ENCODE data around the gene CNOT9.

Gene CNOT9

GRCh38 chr2:218607436-218608115, 38.9 kb downstream of the CNOT9 start, which contains the start of gene PLCD4:
Gene PLCD4 (plus strand): TSS chr2:218607899. CDS start chr2:218615740, 7,841 bp downstream.
- FAIRE-seq (no peak), DNase-seq (ENCODE audit: insufficient read length, low spot score) (no peak)
- TF ChIP-seq POLR2A (IDR thresholded peaks at IDR 0.05; ENCODE audit: low read depth, low read length) (no peak), POLR2AphosphoS5 (IDR thresholded peaks at IDR 0.05; ENCODE audit: low read depth, low read length) (no peak), SPI1 (IDR thresholded peaks at IDR 0.05; ENCODE audit: low read depth, low read length) (no peak), TAF1 (IDR thresholded peaks at IDR 0.05; ENCODE audit: low read depth, low read length) (no peak)

- TF ChIP-seq SPI1 (IDR thresholded peaks at IDR 0.05; ENCODE audit: low read depth, low read length), result no peak
- TF ChIP-seq PAX5 (IDR thresholded peaks at IDR 0.05; ENCODE audit: insufficient read depth, low read length, severe bottlenecking), result no peak
- no peak for TF ChIP-seq POU2F2 (IDR thresholded peaks at IDR 0.05; ENCODE audit: low read depth, low read length)
- TF ChIP-seq POLR2A (IDR thresholded peaks at IDR 0.05; ENCODE audit: low read depth, low read length), result no peak
- TF ChIP-seq TAF1 (IDR thresholded peaks at IDR 0.05; ENCODE audit: low read depth, low read length), result no peak
- TF ChIP-seq POLR2AphosphoS5 (IDR thresholded peaks at IDR 0.05; ENCODE audit: low read depth, low read length), result no peak
- no peak for DNase-seq (ENCODE audit: insufficient read length, low spot score)
- no peak for FAIRE-seq
Observed at GRCh38 chr2:218615868-218616315, 47.3 kb downstream of the CNOT9 start.

- FAIRE-seq (no peak), DNase-seq (ENCODE audit: insufficient read length, low spot score) (no peak)
- TF ChIP-seq TAF1 (IDR thresholded peaks at IDR 0.05; ENCODE audit: low read depth, low read length) (no peak), SPI1 (IDR thresholded peaks at IDR 0.05; ENCODE audit: low read depth, low read length) (no peak), POU2F2 (IDR thresholded peaks at IDR 0.05; ENCODE audit: low read depth, low read length) (no peak), POLR2A (IDR thresholded peaks at IDR 0.05; ENCODE audit: low read depth, low read length) (no peak), POLR2AphosphoS5 (IDR thresholded peaks at IDR 0.05; ENCODE audit: low read depth, low read length) (no peak), PAX5 (IDR thresholded peaks at IDR 0.05; ENCODE audit: insufficient read depth, low read length, severe bottlenecking) (no peak)
Observed at GRCh38 chr2:218618102-218618860, 49.6 kb downstream of the CNOT9 start.

GRCh38 chr2:218621007-218621406, 52.4 kb downstream of the CNOT9 start:
- no peak for TF ChIP-seq TAF1 (IDR thresholded peaks at IDR 0.05; ENCODE audit: low read depth, low read length)
- TF ChIP-seq SPI1 (IDR thresholded peaks at IDR 0.05; ENCODE audit: low read depth, low read length), result no peak
- no peak for TF ChIP-seq POLR2A (IDR thresholded peaks at IDR 0.05; ENCODE audit: low read depth, low read length)
- TF ChIP-seq PAX5 (IDR thresholded peaks at IDR 0.05; ENCODE audit: insufficient read depth, low read length, severe bottlenecking), result no peak
- TF ChIP-seq POU2F2 (IDR thresholded peaks at IDR 0.05; ENCODE audit: low read depth, low read length), result no peak
- DNase-seq (ENCODE audit: insufficient read length, low spot score) (no peak), FAIRE-seq (no peak)

GRCh38 chr2:218622606-218623365, 54.1 kb downstream of the CNOT9 start:
- no peak for DNase-seq (ENCODE audit: insufficient read length, low spot score)
- FAIRE-seq, result no peak

GRCh38 chr2:218623366-218623705, 54.7 kb downstream of the CNOT9 start:
- FAIRE-seq (no peak), DNase-seq (ENCODE audit: insufficient read length, low spot score) (no peak)
- no peak for TF ChIP-seq TAF1 (IDR thresholded peaks at IDR 0.05; ENCODE audit: low read depth, low read length)
- TF ChIP-seq PAX5 (IDR thresholded peaks at IDR 0.05; ENCODE audit: insufficient read depth, low read length, severe bottlenecking), result no peak
- TF ChIP-seq POLR2AphosphoS5 (IDR thresholded peaks at IDR 0.05; ENCODE audit: low read depth, low read length), result no peak
- no peak for TF ChIP-seq POLR2A (IDR thresholded peaks at IDR 0.05; ENCODE audit: low read depth, low read length)
- no peak for TF ChIP-seq SPI1 (IDR thresholded peaks at IDR 0.05; ENCODE audit: low read depth, low read length)
- TF ChIP-seq POU2F2 (IDR thresholded peaks at IDR 0.05; ENCODE audit: low read depth, low read length), result no peak

More at GRCh38 chr2:218622606-218623365, 54.1 kb downstream of the CNOT9 start:
- TF ChIP-seq POU2F2 (IDR thresholded peaks at IDR 0.05; ENCODE audit: low read depth, low read length) (no peak), SPI1 (IDR thresholded peaks at IDR 0.05; ENCODE audit: low read depth, low read length) (no peak), PAX5 (IDR thresholded peaks at IDR 0.05; ENCODE audit: insufficient read depth, low read length, severe bottlenecking) (no peak), POLR2AphosphoS5 (IDR thresholded peaks at IDR 0.05; ENCODE audit: low read depth, low read length) (no peak), POLR2A (IDR thresholded peaks at IDR 0.05; ENCODE audit: low read depth, low read length) (no peak), TAF1 (IDR thresholded peaks at IDR 0.05; ENCODE audit: low read depth, low read length) (no peak)

GRCh38 chr2:218626369-218626768, 57.7 kb downstream of the CNOT9 start:
- DNase-seq (ENCODE audit: insufficient read length, low spot score), result no peak
- no peak for FAIRE-seq
- TF ChIP-seq PAX5 (IDR thresholded peaks at IDR 0.05; ENCODE audit: insufficient read depth, low read length, severe bottlenecking), result no peak
- no peak for TF ChIP-seq POU2F2 (IDR thresholded peaks at IDR 0.05; ENCODE audit: low read depth, low read length)
- no peak for TF ChIP-seq POLR2AphosphoS5 (IDR thresholded peaks at IDR 0.05; ENCODE audit: low read depth, low read length)
- no peak for TF ChIP-seq POLR2A (IDR thresholded peaks at IDR 0.05; ENCODE audit: low read depth, low read length)
- TF ChIP-seq SPI1 (IDR thresholded peaks at IDR 0.05; ENCODE audit: low read depth, low read length), result no peak
- no peak for TF ChIP-seq TAF1 (IDR thresholded peaks at IDR 0.05; ENCODE audit: low read depth, low read length)

GRCh38 chr2:218627939-218628338, 59.3 kb downstream of the CNOT9 start:
- DNase-seq (ENCODE audit: insufficient read length, low spot score), result no peak
- no peak for FAIRE-seq
- no peak for TF ChIP-seq POU2F2 (IDR thresholded peaks at IDR 0.05; ENCODE audit: low read depth, low read length)
- no peak for TF ChIP-seq TAF1 (IDR thresholded peaks at IDR 0.05; ENCODE audit: low read depth, low read length)

- no peak for DNase-seq (ENCODE audit: insufficient read length, low spot score)
- no peak for TF ChIP-seq POU2F2 (IDR thresholded peaks at IDR 0.05; ENCODE audit: low read depth, low read length)
- no peak for TF ChIP-seq POLR2A (IDR thresholded peaks at IDR 0.05; ENCODE audit: low read depth, low read length)
- no peak for TF ChIP-seq POLR2AphosphoS5 (IDR thresholded peaks at IDR 0.05; ENCODE audit: low read depth, low read length)
- no peak for TF ChIP-seq SPI1 (IDR thresholded peaks at IDR 0.05; ENCODE audit: low read depth, low read length)
- no peak for TF ChIP-seq TAF1 (IDR thresholded peaks at IDR 0.05; ENCODE audit: low read depth, low read length)
- TF ChIP-seq PAX5 (IDR thresholded peaks at IDR 0.05; ENCODE audit: insufficient read depth, low read length, severe bottlenecking), result no peak
- FAIRE-seq, result no peak
Observed at GRCh38 chr2:218631837-218632236, 63.2 kb downstream of the CNOT9 start.

Data from GM12891 (cell line).